Limb (tissue), 2 donors: ENCODE data around the gene THEMIS2.
"Not testable (repeated sequence)": the region's sequence is repeated elsewhere in the genome, so short reads cannot be mapped to it uniquely, and the experiment has no call there.

Source experiments
- DNase-seq, 2 donors: peaks; one replicate each; pipeline ENCODE4 v3.0.0-alpha.2; 2016; ENCODE audit errors: extremely low spot score in 2 of 2

THEMIS2 gene

GRCh38 chr1:27872059-27872801 is at the start of gene THEMIS2:
Gene THEMIS2 (plus strand): TSS chr1:27872544. CDS start chr1:27872572, 28 bp downstream.
- peak in 1 of 2 donors; percentile 82 for DNase-seq

- DNase-seq: no peak
Measured at GRCh38 chr1:27823784-27824183, 48.6 kb upstream of the THEMIS2 start.

- DNase-seq: no peak
Measured at GRCh38 chr1:27824411-27824810, 47.9 kb upstream of the THEMIS2 start.

GRCh38 chr1:27829339-27829960 is 42.9 kb upstream of the THEMIS2 start:
- not testable (repeated sequence) for DNase-seq

- peak; percentile 93 to 96 for DNase-seq
Measured at GRCh38 chr1:27830621-27831440, 41.5 kb upstream of the THEMIS2 start, which contains the start of gene PPP1R8. Gene PPP1R8 (plus strand): TSS chr1:27830782. CDS start chr1:27830836, 54 bp downstream.

GRCh38 chr1:27831568-27832410 is 40.6 kb upstream of the THEMIS2 start:
- no peak for DNase-seq

GRCh38 chr1:27832762-27833161 is 39.6 kb upstream of the THEMIS2 start:
- DNase-seq: no peak

GRCh38 chr1:27833470-27833869 is 38.9 kb upstream of the THEMIS2 start:
- no peak for DNase-seq

GRCh38 chr1:27835046-27835445 is 37.3 kb upstream of the THEMIS2 start:
- DNase-seq: no peak

GRCh38 chr1:27835501-27835900 is 36.8 kb upstream of the THEMIS2 start:
- no peak for DNase-seq

- DNase-seq: no peak
Measured at GRCh38 chr1:27849951-27850350, 22.4 kb upstream of the THEMIS2 start.

- no peak for DNase-seq
Measured at GRCh38 chr1:27855085-27855484, 17.3 kb upstream of the THEMIS2 start.

- DNase-seq: no peak
Measured at GRCh38 chr1:27856561-27857343, 15.6 kb upstream of the THEMIS2 start.

- DNase-seq: not testable (repeated sequence)
Measured at GRCh38 chr1:27857552-27857951, 14.8 kb upstream of the THEMIS2 start.

- DNase-seq: peak; percentile 72 to 83
Measured at GRCh38 chr1:27858072-27858948, 14.0 kb upstream of the THEMIS2 start.

GRCh38 chr1:27858949-27859576 is 13.3 kb upstream of the THEMIS2 start:
- DNase-seq: no peak

- DNase-seq: no peak
Measured at GRCh38 chr1:27861436-27861835, 10.9 kb upstream of the THEMIS2 start.

- no peak for DNase-seq
Measured at GRCh38 chr1:27862004-27862403, 10.3 kb upstream of the THEMIS2 start.
